Heart left ventricle (tissue), 16 donors: ENCODE measurements around the gene LTA4H. TPM values are rescaled to one million over a fixed set of nuclear protein-coding genes. Genes with fewer than 3 reads are reported as not detected.

Experiments
- ATAC-seq, 4 donors: fragments of 200-7000 bp; cut with Tn5 transposase; one replicate each; pipeline ENCODE4 v1.9.1; 2020 to 2022; ENCODE audit warnings: moderate library complexity in 4 of 4, mild to moderate bottlenecking in 3 of 4, moderate number of reproducible peaks in 1 of 4
- DNase-seq, 5 donors: peaks; one replicate each; pipeline ENCODE4 v3.0.0-alpha.2; 2020
- H3K27ac ChIP-seq, 12 donors: fragments of 200-600 bp; sonication (generic) in 4 of 12; one replicate each; pipeline versions ENCODE4 v1.5.0 to v1.8.0; 2016 to 2022; ENCODE audit warnings: mild to moderate bottlenecking in 2 of 12
- H3K27me3 ChIP-seq, 9 donors: fragments of 200-600 bp; sonication (generic) in 2 of 9; one replicate each; pipeline versions ENCODE4 v1.5.1 to v1.8.0; 2016 to 2022; ENCODE audit warnings: mild to moderate bottlenecking in 3 of 9
- H3K36me3 ChIP-seq, 9 donors: fragments of 200-600 bp; sonication (generic) in 2 of 9; one replicate each; pipeline versions ENCODE4 v1.5.0 to v1.8.0; 2018 to 2022; ENCODE audit warnings: mild to moderate bottlenecking in 2 of 9
- H3K4me1 ChIP-seq, 12 donors: fragments of 200-600 bp; sonication (generic) in 4 of 12; one replicate each; pipeline versions ENCODE4 v1.5.0 to v1.8.0; 2016 to 2022; ENCODE audit warnings: mild to moderate bottlenecking in 3 of 12
- H3K4me3 ChIP-seq, 12 donors: fragments of 200-600 bp; sonication (generic) in 4 of 12; one replicate each; pipeline versions ENCODE4 v1.5.0 to v1.8.0; 2017 to 2022; ENCODE audit warnings: mild to moderate bottlenecking in 9 of 12, moderate library complexity in 4 of 12
- H3K9me3 ChIP-seq, 12 donors: fragments of 200-600 bp; sonication (generic) in 4 of 12; one replicate each; pipeline versions ENCODE4 v1.5.0 to v1.8.0; 2016 to 2022; ENCODE audit warnings: mild to moderate bottlenecking in 1 of 12
- POLR2A ChIP-seq, 2 donors: fragments of 450-650 bp; IDR thresholded peaks; one replicate each; pipeline ENCODE4 v1.6.1; 2017; ENCODE audit warnings: antibody characterized with exemption in 2 of 2, mild to moderate bottlenecking in 2 of 2, moderate library complexity in 2 of 2
- WGBS, 4 donors: extraction: QIAGEN DNeasy Blood & Tissue Kit in 2 of 4; methylation state at CpG; one replicate each; pipeline versions ENCODE4 v1.1.5 to v1.1.7; 2013 to 2018; 5-methylcytosine and 5-hydroxymethylcytosine counted together
- intact Hi-C, 10 donors: fragments of 100-400 bp; cut with DNase I; formaldehyde crosslinking; loops; one replicate each; pipeline versions ENCODE4 v1.11.1 to v1.14.2; 2022
- polyA plus RNA-seq, 2 donors: library from polyadenylated mRNA; stranded (reverse); fragments of 200-250 nt; gene quantifications; one replicate each; pipeline ENCODE4 v1.2.3, GENCODE V29; 2013
- total RNA-seq, 9 donors: library from RNA; depleted of rRNA in 2 of 9; stranded (reverse); fragments of >200 nt in 2 of 9; fragmentation: NEBNext Ultra II Directional in 3 of 9; extraction: Animal tissue kit (Norgen Biotek cat#: 25700) in 3 of 9; gene quantifications; one replicate each; pipeline versions ENCODE4 v1.1.0 to v1.2.4, GENCODE V29; 2016 to 2023
- TF ChIP-seq, protein P1 (sequence below), 12 donors: fragments of 200-600 bp; sonication (generic) in 4 of 12; IDR thresholded peaks; one replicate each; pipeline versions ENCODE4 v1.5.0 to v1.8.0; 2018 to 2022; ENCODE audit warnings: antibody characterized with exemption in 12 of 12, mild to moderate bottlenecking in 5 of 12
- donor health status: ischemic (EF 13 %, LVEDD 7.1; RV severe dilation, severe dysfunction).
- donor health status: healthy with polysubstance abuse.
- donor health status: DM: no; HTN: yes; CAD: no.
- donor health status: DM: no; HTN: no; CAD: no.
- donor health status: ischemic (EF 25% LVEDD 6.9; RV normal size, moderate dysfunction).
- donor health status: ischemic (EF 25% LVEDD 5.7; RV mildly dilated, moderate dysfunction).
- donor health status: healthy.
- donor health status: DM: yes; HTN: yes; CAD: no.
- donor health status: ischemic (EF 35%, LVEDD 5.7; RV mildly dilated, moderate dysfunction).
- donor health status: nonischemic (EF 11% LVEDD 7.7; RV severe dilation, severe dysfunction).
- donor health status: DM: yes; HTN: yes; CAD: no.
- donor health status: PGD.
- donor health status: ischemic (EF 29% LVEDD 5.4; RV normal size, mild dysfunction).
- donor health status: nonischemic (EF 23%, LVEDD 6.1; RV moderate dilation, normal function).

Gene LTA4H
- total and polyA plus RNA-seq, 11 donors, result 23.3 to 72.0 (median 41.6) TPM

- H3K4me1 ChIP-seq, result no peaks in the 10 kb centered on the region
- H3K27ac ChIP-seq, result no peak overlapping the region
- TF ChIP-seq, protein P1, sequence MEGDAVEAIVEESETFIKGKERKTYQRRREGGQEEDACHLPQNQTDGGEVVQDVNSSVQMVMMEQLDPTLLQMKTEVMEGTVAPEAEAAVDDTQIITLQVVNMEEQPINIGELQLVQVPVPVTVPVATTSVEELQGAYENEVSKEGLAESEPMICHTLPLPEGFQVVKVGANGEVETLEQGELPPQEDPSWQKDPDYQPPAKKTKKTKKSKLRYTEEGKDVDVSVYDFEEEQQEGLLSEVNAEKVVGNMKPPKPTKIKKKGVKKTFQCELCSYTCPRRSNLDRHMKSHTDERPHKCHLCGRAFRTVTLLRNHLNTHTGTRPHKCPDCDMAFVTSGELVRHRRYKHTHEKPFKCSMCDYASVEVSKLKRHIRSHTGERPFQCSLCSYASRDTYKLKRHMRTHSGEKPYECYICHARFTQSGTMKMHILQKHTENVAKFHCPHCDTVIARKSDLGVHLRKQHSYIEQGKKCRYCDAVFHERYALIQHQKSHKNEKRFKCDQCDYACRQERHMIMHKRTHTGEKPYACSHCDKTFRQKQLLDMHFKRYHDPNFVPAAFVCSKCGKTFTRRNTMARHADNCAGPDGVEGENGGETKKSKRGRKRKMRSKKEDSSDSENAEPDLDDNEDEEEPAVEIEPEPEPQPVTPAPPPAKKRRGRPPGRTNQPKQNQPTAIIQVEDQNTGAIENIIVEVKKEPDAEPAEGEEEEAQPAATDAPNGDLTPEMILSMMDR (IDR thresholded peaks at IDR 0.05), result no peak
Observed at GRCh38 chr12:95967301-95967700, 68.1 kb downstream of the LTA4H start.

DNA sequence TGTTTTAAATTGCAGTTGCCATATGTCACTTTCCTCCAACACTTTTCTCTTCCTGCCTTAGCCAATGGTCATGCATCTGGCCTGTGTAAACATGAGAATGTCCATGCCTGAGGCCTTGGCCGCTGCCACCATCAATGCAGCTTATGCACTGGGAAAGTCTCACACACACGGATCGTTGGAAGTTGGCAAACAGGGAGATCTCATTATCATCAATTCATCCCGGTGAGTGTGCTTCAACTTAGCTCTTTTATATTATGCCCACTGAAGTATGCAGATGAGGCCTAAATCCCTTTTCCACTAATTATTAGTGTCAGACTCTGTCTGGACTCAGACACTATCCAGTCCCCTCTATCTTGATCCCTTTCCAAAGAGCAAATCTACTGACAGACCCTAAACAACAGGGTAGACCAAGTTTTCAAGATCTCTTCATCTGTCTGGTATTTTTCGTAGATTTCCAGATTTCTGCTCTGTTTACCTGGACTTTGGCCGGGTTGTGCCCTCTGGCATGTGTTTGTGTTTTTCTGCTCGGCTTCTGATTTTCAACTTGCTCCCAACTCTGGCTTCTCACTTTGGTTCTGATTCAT lies 69.0 kb downstream of the LTA4H start:
- TF ChIP-seq, protein P1 (IDR thresholded peaks at IDR 0.05), result no peak
- TF ChIP-seq POLR2A (IDR thresholded peaks at IDR 0.05), result no peak
- H3K4me1 ChIP-seq, result no peaks in the 10 kb centered on the region
- 81 to 88% (median 87%) methylated on average over 7 of the region's 7 CpGs for WGBS, 4 donors
- H3K36me3 ChIP-seq, result no peaks in the 10 kb centered on the region
- ATAC-seq (no peak), DNase-seq (no peak)
- intact Hi-C loops, result no loop called here
- no peaks in the 10 kb centered on the region for H3K9me3 ChIP-seq
- H3K27ac ChIP-seq, result no peak overlapping the region
- H3K27me3 ChIP-seq, result no peaks in the 10 kb centered on the region
- no peak overlapping the region for H3K4me3 ChIP-seq

More at GRCh38 chr12:95967301-95967700, 68.1 kb downstream of the LTA4H start:
- 95 to 99% (median 97%) methylated on average over 2 of the region's 2 CpGs for WGBS, 4 donors
- no peaks in the 10 kb centered on the region for H3K9me3 ChIP-seq
- ATAC-seq, result no peak
- no peaks in the 10 kb centered on the region for H3K36me3 ChIP-seq
- H3K27me3 ChIP-seq, result no peaks in the 10 kb centered on the region
- H3K4me3 ChIP-seq, result no peak overlapping the region
- intact Hi-C loops, result no loop called here
- no peak for DNase-seq

DNA sequence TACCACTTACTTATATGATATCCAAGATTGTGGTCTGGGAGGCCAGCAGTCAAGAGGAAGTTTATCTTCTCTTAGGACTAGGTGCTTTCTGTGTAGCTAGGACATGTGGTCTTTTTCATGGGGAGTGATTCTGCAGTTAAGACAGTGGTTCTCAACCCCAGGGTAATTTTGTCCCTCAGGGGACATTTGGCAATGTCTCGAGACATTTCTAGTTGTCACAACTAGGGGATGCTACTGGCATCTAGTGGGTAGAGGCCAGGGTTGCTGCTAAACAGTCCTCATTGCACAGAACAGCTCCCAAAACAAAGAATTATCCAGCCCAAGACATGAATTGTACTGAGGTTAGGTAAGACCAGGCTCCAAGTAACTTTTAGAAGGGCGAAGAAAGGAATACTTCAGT lies 72.3 kb downstream of the LTA4H start:
- Histone ChIP-seq H3K27ac (no peak overlapping the region), H3K36me3 (no peaks in the 10 kb centered on the region), H3K27me3 (no peaks in the 10 kb centered on the region), H3K9me3 (no peaks in the 10 kb centered on the region), H3K4me1 (no peaks in the 10 kb centered on the region), H3K4me3 (no peak overlapping the region)
- TF ChIP-seq POLR2A (IDR thresholded peaks at IDR 0.05), result no peak
- TF ChIP-seq, protein P1 (IDR thresholded peaks at IDR 0.05), result no peak
- 82 to 91% (median 85%) methylated on average over 2 of the region's 2 CpGs for WGBS, 4 donors
- ATAC-seq (no peak), DNase-seq (no peak)
- intact Hi-C loops, result no loop called here

- H3K36me3 ChIP-seq, result no peaks in the 10 kb centered on the region
- no peaks in the 10 kb centered on the region for H3K4me1 ChIP-seq
- no peak for ATAC-seq
- TF ChIP-seq POLR2A (IDR thresholded peaks at IDR 0.05), result no peak
- TF ChIP-seq, protein P1 (IDR thresholded peaks at IDR 0.05), result no peak
- H3K27ac ChIP-seq, result no peak overlapping the region
- H3K27me3 ChIP-seq, result no peaks in the 10 kb centered on the region
- H3K4me3 ChIP-seq, result no peak overlapping the region
- DNase-seq, result no peak
- H3K9me3 ChIP-seq, result no peaks in the 10 kb centered on the region
- 75 to 79% (median 77%) methylated on average over 7 of the region's 7 CpGs for WGBS, 4 donors
- intact Hi-C loops, result no loop called here
Observed at GRCh38 chr12:95962222-95962621, 73.2 kb downstream of the LTA4H start.
